GM12878 (cell line): ENCODE data around the gene ASCC2. TPM values are rescaled to one million over a fixed set of nuclear protein-coding genes. Genes with fewer than 3 reads are reported as not detected.

ENCODE experiments used
- ATAC-seq: fragments of 200-7000 bp; cut with Tn5 transposase; 3 replicates; pipeline ENCODE4 v1.9.1; 2020; ENCODE audit warnings: mild to moderate bottlenecking, moderate library complexity
- BruUV-seq: library from RNA; stranded (reverse); fragments of 400-500 nt; replicated peaks from 2 replicates; lab custom pipeline; 2021; lab: Mats Ljungman, UMichigan
- CTCF ChIA-PET: fragments of 300-600 bp; sonication (Branson Sonifier 250); formaldehyde crosslinking; extraction: SDS; loops from one replicate; lab custom pipeline; 2021; ENCODE audit warnings: inconsistent platforms; lab: Yijun Ruan, JAX
- POLR2A ChIA-PET: fragments of 350-600 bp; formaldehyde crosslinking; extraction: SDS; loops from one replicate; lab custom pipeline; 2021; ENCODE audit warnings: inconsistent platforms; lab: Charles Lee
- RAD21 ChIA-PET: fragments of 300-600 bp; sonication (Branson Sonifier 250); formaldehyde crosslinking; loops from one replicate; lab custom pipeline; 2023; ENCODE audit warnings: antibody characterized with exemption; ENCODE audit not compliant: unreplicated experiment; lab: Charles Lee
- SMC1A ChIA-PET: fragments of 300-600 bp; sonication (Branson Sonifier 250); formaldehyde crosslinking; loops from one replicate; lab custom pipeline; 2023; ENCODE audit not compliant: unreplicated experiment, uncharacterized antibody; lab: Charles Lee
- DNase-seq: peaks from one replicate; pipeline ENCODE4 v3.0.0-alpha.2; 2011; ENCODE audit warnings: low read depth, low spot score
- FAIRE-seq: peaks from 3 replicates; lab custom pipeline; 2011; peaks lifted over from hg19 to GRCh38; lab: Jason Lieb, UNC
- H2AFZ ChIP-seq: 2 replicates; pipeline ENCODE4 v1.6.0; 2011; ENCODE audit warnings: low read depth, low read length, control low read depth; ENCODE audit not compliant: control insufficient read depth
- H3K27ac ChIP-seq: 2 replicates; pipeline ENCODE4 v1.5.1; 2011; ENCODE audit warnings: control low read depth; ENCODE audit not compliant: control insufficient read depth, insufficient read depth
- H3K27me3 ChIP-seq, 2 experiments: replicated peaks in 1 of 2; 2 replicates each; pipeline versions ENCODE4 v1.6.0 to v1.6.1; 2011; ENCODE audit warnings: low read length in 1 of 2; ENCODE audit not compliant: control insufficient read depth in 2 of 2, insufficient read depth in 2 of 2
- H3K36me3 ChIP-seq, 2 experiments: 2 replicates each; pipeline ENCODE4 v1.5.1; 2011; ENCODE audit warnings: low read length in 1 of 2; ENCODE audit not compliant: control insufficient read depth in 2 of 2, insufficient read depth in 2 of 2
- H3K4me1 ChIP-seq: 2 replicates; pipeline ENCODE4 v1.6.1; 2011; ENCODE audit warnings: mild to moderate bottlenecking, low read length, moderate library complexity, mixed read lengths; ENCODE audit not compliant: control insufficient read depth, insufficient read depth
- H3K4me2 ChIP-seq: 2 replicates; pipeline ENCODE4 v1.6.0; 2011; ENCODE audit warnings: control low read depth; ENCODE audit not compliant: control insufficient read depth, insufficient read depth
- H3K4me3 ChIP-seq: fragments of 200-600 bp; sonication (generic); 2 replicates; pipeline ENCODE4 v1.5.1; 2016
- H3K79me2 ChIP-seq: 2 replicates; pipeline ENCODE4 v1.6.0; 2011; ENCODE audit warnings: low read length; ENCODE audit not compliant: control insufficient read depth, insufficient read depth
- H3K9ac ChIP-seq: 2 replicates; pipeline ENCODE4 v1.8.0; 2011; ENCODE audit warnings: low read length, control low read depth, mixed read lengths; ENCODE audit not compliant: control insufficient read depth, insufficient read depth
- H3K9me3 ChIP-seq: replicated peaks from 3 replicates; pipeline ENCODE4 v1.5.1; 2011; ENCODE audit warnings: mild to moderate bottlenecking, low read length; ENCODE audit not compliant: control insufficient read depth, insufficient read depth
- H4K20me1 ChIP-seq: 2 replicates; pipeline ENCODE4 v1.6.0; 2011; ENCODE audit not compliant: control insufficient read depth, insufficient read depth
- EP300 ChIP-seq, 2 experiments: fragments of 150-350 bp in 1 of 2; IDR thresholded peaks; 2 replicates each; pipeline ENCODE4 v1.6.1; 2011 to 2012; ENCODE audit warnings: low read depth in 2 of 2, low read length in 2 of 2, borderline replicate concordance in 1 of 2, improper control_type of control experiment in 1 of 2, inconsistent platforms in 1 of 2; ENCODE audit not compliant: control insufficient read depth in 1 of 2
- KLF5 ChIP-seq: fragments of 450-650 bp; IDR thresholded peaks from 2 replicates; pipeline ENCODE4 v1.6.1; 2014; ENCODE audit warnings: mild to moderate bottlenecking; ENCODE audit not compliant: partially characterized antibody
- POU2F2 ChIP-seq: IDR thresholded peaks from 3 replicates; pipeline ENCODE4 v1.6.1; 2011; ENCODE audit warnings: low read depth, mild to moderate bottlenecking, low read length, borderline replicate concordance
- RFX5 ChIP-seq: IDR thresholded peaks from 2 replicates; pipeline ENCODE4 v1.6.1; 2011; ENCODE audit warnings: low read depth, low read length, improper control_type of control experiment
- TCF7 ChIP-seq: IDR thresholded peaks from 2 replicates; pipeline ENCODE4 v1.6.1; 2014; ENCODE audit warnings: antibody characterized with exemption, borderline replicate concordance
- WGBS: methylation state at CpG from one replicate; pipeline ENCODE4 v1.1.6; 2016; ENCODE audit warnings: low lambda C conversion rate; ENCODE audit not compliant: insufficient replicate concordance, insufficient coverage; ENCODE audit errors: missing lambda C conversion rate; 5-methylcytosine and 5-hydroxymethylcytosine counted together
- in situ Hi-C: fragments of 300-500 bp; cut with MboI; formaldehyde crosslinking; loops from 9 replicates; pipeline ENCODE4 v1.14.3; 2018; ENCODE audit warnings: mixed read lengths
- intact Hi-C: fragments of 100-400 bp; cut with micrococcal nuclease; formaldehyde crosslinking; loops from one replicate; pipeline ENCODE4 v1.14.2; 2022; ENCODE audit not compliant: unreplicated experiment
- polyA plus RNA-seq, 11 experiments: library from polyadenylated mRNA; depleted of rRNA in 4 of 11; unstranded in 6 of 11; stranded (reverse) in 5 of 11; fragments of >200 nt; fragmentation: Nextera tagmentation in 4 of 11; fragmentation: Illumina TruSeq in 1 of 11; extraction: Ambion mirVana in 4 of 11; extraction: Trizol in 1 of 11; gene quantifications; 1 replicate in 1 of 11; 2 replicates in 10 of 11; pipeline versions ENCODE4 v1.2.1 to v1.2.3, GENCODE V29; 2011 to 2016; ENCODE audit warnings: inconsistent platforms in 2 of 11, missing spikeins in 2 of 11, low read depth in 1 of 11
- total RNA-seq, 4 experiments: library from RNA; depleted of rRNA in 3 of 4; stranded (reverse); fragments of >200 nt in 3 of 4; fragmentation: Illumina TruSeq in 1 of 4; extraction: Trizol in 1 of 4; gene quantifications; 2 replicates each; pipeline versions ENCODE4 v1.2.1 to v1.2.3, GENCODE V29; 2013 to 2021
- TF ChIP-seq, protein P1 (sequence below): fragments of 450-650 bp; IDR thresholded peaks from 2 replicates; pipeline ENCODE4 v1.6.1; 2018; ENCODE audit warnings: mild to moderate bottlenecking, low read depth, moderate library complexity; ENCODE audit not compliant: partially characterized antibody
- TF ChIP-seq, protein P2 (sequence below): IDR thresholded peaks from 2 replicates; pipeline ENCODE4 v1.6.1; 2012; ENCODE audit warnings: low read length, inconsistent platforms

Gene ASCC2
- total and polyA plus RNA-seq, 10 of the 15 experiments (the other 5 are each of a cell fraction or from before 2014, with no cell fraction given), result 5.3 to 91.4 (median 56.5) TPM

DNA sequence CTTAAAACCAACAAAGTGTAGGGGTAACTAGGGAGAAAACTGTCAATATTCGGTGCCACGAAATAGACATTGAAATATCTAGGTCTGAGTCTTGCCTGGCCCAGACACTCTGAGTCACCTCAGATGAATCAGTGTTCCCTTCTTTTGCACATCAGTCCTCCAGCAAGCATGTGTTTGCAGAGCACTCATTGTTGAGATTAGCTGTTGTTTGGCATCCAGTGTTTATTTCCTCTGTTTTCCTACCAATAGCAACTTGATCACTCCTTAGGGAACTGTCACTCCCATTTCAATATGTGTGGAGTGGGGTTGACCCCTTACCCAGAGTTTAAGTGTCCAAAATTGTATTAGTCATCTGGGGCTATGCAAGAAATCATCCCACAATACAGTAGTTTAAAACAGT lies 4.7 kb upstream of the ASCC2 start:
- POLR2A ChIA-PET, result no interaction called here
- no peaks in the 10 kb centered on the region for H3K36me3 ChIP-seq
- ATAC-seq, result no peak
- no peak overlapping the region for H3K27ac ChIP-seq
- SMC1A ChIA-PET, result no interaction called here
- 33% methylated on average over 2 of the region's 2 CpGs for WGBS
- no peak overlapping the region for H2AFZ ChIP-seq
- H3K4me3 ChIP-seq, result no peak overlapping the region
- H3K9me3 ChIP-seq, result no peaks in the 10 kb centered on the region; the same call in 2 of the 3 replicates
- H4K20me1 ChIP-seq, result no peaks in the 10 kb centered on the region
- intact Hi-C loops (no loop called here), in situ Hi-C loops (no loop called here)
- H3K9ac ChIP-seq, result no peak overlapping the region
- peaks cover 3% of the 10 kb centered on the region for H3K79me2 ChIP-seq
- TF ChIP-seq, protein P1, sequence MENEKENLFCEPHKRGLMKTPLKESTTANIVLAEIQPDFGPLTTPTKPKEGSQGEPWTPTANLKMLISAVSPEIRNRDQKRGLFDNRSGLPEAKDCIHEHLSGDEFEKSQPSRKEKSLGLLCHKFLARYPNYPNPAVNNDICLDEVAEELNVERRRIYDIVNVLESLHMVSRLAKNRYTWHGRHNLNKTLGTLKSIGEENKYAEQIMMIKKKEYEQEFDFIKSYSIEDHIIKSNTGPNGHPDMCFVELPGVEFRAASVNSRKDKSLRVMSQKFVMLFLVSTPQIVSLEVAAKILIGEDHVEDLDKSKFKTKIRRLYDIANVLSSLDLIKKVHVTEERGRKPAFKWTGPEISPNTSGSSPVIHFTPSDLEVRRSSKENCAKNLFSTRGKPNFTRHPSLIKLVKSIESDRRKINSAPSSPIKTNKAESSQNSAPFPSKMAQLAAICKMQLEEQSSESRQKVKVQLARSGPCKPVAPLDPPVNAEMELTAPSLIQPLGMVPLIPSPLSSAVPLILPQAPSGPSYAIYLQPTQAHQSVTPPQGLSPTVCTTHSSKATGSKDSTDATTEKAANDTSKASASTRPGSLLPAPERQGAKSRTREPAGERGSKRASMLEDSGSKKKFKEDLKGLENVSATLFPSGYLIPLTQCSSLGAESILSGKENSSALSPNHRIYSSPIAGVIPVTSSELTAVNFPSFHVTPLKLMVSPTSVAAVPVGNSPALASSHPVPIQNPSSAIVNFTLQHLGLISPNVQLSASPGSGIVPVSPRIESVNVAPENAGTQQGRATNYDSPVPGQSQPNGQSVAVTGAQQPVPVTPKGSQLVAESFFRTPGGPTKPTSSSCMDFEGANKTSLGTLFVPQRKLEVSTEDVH, result no peak
- TF ChIP-seq, protein P2, sequence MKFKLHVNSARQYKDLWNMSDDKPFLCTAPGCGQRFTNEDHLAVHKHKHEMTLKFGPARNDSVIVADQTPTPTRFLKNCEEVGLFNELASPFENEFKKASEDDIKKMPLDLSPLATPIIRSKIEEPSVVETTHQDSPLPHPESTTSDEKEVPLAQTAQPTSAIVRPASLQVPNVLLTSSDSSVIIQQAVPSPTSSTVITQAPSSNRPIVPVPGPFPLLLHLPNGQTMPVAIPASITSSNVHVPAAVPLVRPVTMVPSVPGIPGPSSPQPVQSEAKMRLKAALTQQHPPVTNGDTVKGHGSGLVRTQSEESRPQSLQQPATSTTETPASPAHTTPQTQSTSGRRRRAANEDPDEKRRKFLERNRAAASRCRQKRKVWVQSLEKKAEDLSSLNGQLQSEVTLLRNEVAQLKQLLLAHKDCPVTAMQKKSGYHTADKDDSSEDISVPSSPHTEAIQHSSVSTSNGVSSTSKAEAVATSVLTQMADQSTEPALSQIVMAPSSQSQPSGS, result no peak
- TF ChIP-seq KLF5, result no peak
- no peak for TF ChIP-seq RFX5
- no peak for TF ChIP-seq POU2F2
- TF ChIP-seq EP300 (IDR thresholded peaks at IDR 0.05; ENCODE audit: borderline replicate concordance in 1 of 2, control insufficient read depth in 1 of 2, low read depth in 2 of 2, low read length in 2 of 2), result no peak
- TF ChIP-seq TCF7, result no peak
- RAD21 ChIA-PET, result no interaction called here
- peaks cover 6% of the 10 kb centered on the region; the same call in 1 of the 2 replicates for H3K4me1 ChIP-seq
- no peak overlapping the region for H3K4me2 ChIP-seq
- BruUV-seq, result no TSS peak
- CTCF ChIA-PET, result interaction anchor here (1.1 kb wide), 1 partner anchor 9 kb away, joined by 3 read pairs; no protein-coding TSS in a partner anchor
- FAIRE-seq, result no peak
- DNase-seq, result no peak
- H3K27me3 ChIP-seq, result no peaks in the 10 kb centered on the region
